HG03039 (cell line): ENCODE results near the gene CFAP99.

Experiments
- ATAC-seq: cut with Tn5 transposase; IDR thresholded peaks from one replicate; pipeline ENCODE4 v1.9.1; 2021; ENCODE audit warnings: mild to moderate bottlenecking, moderate library complexity; ENCODE audit not compliant: unreplicated experiment

CFAP99 gene

DNA sequence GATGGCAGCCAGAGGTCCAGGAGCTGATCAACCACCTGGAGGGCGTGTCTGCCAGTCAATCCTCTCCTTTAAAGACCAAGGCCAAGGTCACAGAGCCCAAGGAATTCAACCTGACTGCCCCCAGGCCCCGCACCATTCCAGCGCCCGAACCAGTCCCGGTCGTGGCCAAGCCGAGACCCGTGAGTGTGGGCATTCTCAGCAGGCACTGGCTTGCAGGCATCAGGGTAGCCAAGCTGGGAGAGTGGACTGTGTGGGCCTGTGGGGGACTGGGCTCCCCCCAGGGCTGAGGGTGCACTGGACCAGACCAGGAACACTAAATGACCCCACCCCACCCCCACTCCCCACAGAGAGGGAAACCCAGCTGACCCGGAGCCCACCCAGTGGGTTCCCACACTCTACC lies 26.4 kb downstream of the CFAP99 start:
- ATAC-seq = no peak

GRCh38 chr4:2445571-2445970 lies 26.8 kb downstream of the CFAP99 start:
- no peak for ATAC-seq

- no peak for ATAC-seq
These were observed 28.2 kb downstream of the CFAP99 start for GRCh38 chr4:2446656-2447564.

- ATAC-seq = no peak
These were observed 29.8 kb downstream of the CFAP99 start for GRCh38 chr4:2448589-2448988.

GRCh38 chr4:2449051-2449450 lies 30.3 kb downstream of the CFAP99 start:
- ATAC-seq = no peak

DNA sequence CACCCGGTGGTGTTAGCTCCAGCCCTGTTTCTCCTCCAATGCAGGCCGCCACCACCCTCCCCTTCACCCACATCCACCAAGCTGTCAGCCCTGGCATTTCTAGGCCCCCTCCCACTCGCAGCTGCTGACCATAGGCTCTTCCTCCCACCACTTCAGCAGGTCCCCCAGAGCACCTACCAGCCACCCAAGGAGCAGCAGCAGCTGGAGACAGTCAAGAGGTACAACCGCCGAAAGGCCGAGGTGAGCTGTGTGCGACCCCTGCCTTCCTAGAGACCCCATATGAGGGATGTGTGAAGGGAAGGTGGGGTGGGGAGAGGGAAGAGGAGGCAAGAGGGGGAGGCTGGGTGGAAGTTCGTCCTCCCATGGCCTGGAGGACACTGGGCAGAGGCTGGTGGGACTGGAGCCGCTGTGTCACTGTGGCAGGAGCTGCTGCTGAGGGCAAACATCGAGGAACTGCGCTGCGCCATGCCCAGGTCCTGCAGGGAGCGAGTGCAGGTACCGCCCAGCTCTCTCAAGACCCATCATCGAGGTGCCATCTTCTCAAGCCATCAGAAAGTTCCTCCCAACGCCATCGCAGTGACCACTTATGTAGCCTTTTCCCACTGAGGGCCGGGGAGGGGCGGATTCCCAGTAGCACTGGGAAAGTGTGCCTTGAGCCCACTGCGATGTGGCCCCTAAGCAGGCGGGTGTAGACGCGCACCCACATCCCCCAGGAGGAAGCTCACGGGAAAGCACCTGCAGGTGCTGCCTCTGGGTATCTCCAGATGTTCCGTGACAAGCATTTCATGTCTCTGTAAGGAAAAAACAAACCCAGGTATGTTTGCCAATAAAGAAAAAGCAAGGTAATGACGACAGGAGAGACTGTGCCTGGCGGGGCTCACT lies 31.0 kb downstream of the CFAP99 start:
- no peak for ATAC-seq

DNA sequence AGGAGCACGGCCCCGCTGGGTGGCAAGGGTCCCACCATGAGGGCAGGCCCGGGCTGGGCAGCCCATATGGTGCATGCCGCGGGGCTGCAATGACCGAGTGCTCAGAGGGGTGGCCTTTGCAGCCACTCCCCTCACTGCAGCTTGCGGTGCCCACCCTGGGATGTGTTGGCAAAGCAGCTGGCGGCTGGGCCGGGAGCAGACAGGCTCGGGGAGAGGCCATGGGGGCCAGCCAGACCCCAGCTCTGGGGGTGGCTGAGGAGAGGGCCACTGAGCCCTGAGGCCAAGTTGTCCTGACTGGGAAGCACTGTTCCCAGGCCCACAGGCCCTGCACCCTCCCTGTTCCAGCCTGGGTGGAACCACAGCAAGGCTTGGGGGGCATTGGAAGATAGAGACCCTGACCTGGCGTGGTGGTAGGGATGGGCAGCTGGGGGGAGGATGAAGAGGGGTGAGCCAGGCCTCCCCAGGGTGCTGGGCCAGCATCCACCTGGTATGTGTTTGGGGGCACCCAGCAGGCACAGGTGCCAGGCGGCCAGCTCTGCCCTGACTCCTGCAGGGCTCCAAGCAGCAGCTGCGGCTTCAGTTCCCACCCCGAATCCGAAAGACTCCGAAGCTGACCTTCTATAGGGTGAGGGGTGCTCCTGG lies 31.8 kb downstream of the CFAP99 start:
- no peak for ATAC-seq

DNA sequence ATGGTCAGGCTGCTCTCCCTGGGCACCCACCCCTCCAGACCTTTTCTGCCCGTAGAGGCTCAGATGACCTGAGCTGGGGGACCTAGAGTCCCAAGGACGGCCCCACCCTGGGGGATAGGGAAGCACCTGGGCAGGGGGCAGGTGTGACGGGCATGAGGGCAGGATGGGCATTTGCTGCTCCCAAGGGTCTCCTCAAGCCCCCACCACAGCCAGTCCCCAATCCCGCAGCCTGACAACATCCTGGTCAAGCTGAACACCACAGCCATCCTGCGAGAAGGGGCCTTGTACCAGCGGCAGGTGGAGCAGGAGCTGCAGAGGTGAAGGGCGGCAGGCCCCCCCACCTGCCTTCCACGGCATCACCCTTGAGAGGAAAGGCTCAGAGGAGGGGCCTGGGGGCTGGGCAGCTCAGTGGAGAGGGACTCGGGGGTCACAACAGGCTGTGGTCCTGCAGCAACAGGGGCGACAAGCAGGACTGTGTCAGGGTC lies 32.3 kb downstream of the CFAP99 start:
- ATAC-seq = no peak

DNA sequence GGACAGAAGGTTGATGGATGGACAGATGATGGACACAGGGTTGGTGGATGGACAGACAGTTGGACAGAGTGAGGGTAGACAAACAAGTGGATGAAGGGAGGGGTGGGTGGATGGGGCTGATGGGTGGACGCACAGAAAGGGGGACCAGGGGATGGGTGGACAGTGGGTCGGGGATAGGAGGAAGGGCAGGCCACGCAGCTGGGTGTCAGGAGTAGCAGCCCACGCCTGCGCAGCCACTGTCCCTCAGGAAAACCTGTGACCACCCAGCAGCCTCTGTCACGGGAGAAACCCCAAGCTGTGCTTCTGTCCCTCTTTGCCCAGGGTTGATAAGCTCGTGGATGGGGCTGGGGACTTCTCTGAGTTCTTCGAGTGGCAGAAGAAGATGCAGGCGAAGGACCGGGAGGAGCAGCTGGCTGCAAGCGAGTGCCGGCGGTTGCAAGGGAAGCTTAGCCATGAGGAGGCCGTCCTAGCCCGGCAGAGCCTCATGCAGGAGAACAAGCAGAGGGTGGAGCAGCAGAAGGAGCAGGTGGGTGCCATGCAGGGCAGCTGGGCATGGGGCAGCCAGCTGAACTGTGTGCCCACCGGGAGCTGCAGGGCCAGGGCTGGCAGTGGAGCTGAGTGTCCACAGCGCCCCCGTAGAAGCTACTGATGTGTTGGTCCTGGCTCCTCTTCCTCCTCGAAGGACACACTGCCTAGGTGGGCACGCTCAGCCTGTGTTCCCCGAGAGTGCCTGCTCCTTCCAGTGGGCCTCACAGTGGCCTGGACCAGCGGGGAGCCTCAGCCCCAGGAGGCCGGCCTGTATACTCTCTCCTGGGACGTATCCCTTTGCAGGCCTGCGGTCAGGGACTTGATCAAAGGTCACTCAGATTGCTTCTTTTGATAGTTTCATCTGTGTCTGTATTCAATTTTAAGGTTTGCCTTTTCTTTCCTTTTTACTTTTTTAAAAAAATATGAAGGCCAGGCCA lies 33.3 kb downstream of the CFAP99 start:
- ATAC-seq = no peak

- ATAC-seq = no peak
These were observed 38.9 kb downstream of the CFAP99 start for GRCh38 chr4:2457481-2458295.

DNA sequence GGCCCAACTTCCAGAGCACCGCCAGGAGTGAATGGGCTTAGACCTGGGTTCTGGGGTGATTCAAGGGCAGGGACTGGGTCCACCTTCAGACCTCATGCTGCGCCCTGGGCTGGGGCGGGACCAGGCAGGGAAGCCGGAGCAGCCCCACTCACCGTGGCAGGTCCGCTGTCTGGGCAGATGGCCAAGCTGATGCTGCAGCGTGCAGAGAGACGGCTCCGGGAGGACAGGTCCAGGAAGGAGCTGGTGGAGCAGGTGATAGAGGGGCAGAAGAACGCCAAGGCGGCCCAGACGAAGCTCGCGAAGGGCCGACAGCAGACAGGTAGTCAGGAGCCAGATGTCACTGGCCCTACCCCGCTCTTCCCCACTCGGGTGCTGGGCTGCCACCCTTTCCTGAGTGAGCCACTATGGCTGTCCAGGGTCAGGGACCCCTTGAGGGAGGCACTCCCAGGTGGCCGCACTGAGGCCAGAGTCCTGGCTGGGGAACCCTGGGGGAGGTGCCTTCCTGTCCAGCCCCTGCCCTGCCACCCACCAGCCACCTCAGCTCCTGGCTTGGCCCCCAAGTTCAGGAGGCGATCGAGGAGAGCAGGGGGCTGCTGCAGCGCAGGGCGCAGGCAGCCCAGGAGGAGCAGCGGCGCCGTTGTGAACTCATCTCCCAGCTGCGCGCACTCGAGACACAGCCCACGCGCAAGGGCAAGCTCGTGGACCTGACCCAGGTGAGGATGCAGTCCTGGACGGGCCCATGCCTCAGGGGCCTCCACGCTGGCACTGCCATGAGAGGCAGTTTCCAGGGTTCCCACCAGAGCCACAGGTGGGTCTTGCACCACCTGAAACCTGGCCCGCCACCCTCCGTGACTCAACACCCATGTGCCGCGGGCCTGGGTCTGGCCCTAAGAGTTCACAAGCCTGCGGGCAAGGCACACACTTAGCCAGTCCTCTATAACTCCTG lies 40.1 kb downstream of the CFAP99 start:
- no peak for ATAC-seq

DNA sequence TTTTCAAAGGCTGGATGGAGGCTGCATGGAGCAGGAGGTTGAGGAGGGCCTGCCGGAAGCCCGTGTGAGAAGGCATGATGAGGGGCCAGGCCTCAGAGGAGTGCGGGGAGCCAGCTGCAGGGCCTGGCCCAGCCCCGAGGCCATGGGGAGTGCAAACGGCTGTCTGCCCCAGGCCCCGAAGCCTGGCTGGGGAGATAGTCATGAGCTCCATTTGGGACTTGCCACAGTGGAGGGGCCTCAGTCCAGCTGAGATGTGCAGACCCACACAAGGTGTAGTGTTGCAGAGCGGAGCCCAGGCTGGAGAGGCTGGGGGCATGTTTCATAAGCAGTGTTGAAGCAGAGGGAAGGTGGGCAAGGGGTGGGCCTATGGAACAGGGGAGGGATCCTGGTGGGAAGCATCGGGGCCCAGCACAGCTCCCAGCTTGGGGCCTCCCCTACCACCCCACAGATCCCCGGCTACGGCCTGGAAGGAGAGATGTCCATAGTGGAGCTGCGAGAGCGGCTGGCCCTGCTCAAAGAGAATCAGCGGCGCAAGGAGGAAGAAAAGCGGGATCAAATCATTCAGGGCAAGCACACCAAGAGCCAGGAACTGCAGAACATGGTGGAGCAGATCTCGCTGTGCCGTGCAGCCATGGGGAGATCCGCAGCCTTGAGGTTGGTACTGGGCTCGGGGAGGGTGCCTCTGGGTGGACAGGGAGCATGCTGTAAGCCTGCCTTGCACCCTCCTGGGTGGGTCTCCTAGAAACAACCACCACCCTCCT lies 41.0 kb downstream of the CFAP99 start:
- ATAC-seq = no peak

- no peak for ATAC-seq
These were observed 42.6 kb downstream of the CFAP99 start for GRCh38 chr4:2461246-2461960.

DNA sequence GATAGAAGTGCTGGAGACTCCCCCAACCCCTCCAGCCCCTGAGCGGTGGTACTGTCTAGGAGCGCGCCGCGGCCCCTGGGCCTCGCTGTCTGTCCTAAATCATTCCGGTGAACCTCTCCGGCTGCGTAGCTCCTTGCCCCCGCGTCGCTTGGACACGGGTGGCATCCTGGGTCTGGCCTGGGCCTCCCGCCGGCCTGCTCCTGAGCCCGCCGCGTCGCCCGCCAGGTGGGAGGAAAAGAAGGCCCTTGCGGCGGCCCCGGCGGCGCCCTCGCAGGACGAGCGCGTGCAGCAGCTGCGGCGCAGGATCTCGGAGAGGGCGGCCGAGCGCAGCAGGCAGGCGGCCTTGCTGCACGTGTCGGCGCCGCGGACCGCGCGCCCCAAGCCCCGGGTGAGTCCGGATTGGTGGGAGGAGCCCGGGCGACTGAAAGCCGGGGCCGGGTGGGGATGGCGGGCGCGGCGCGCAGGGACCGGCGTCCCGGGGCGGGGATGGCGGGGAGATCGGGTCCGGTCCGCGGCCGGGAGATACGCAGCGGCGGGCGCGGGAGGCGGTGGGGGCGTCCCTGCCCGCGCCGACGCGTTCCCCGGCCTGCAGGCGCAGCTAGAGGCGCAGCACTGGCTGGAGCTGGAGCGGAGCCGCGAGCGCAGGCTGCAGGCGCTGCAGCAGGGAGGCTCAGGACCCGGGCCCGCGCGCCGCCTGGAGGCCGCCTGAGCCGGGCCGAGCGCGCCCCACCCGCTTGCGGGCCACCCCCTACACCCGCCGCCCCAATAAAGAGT lies 43.6 kb downstream of the CFAP99 start:
- ATAC-seq = peak; percentile 60

DNA sequence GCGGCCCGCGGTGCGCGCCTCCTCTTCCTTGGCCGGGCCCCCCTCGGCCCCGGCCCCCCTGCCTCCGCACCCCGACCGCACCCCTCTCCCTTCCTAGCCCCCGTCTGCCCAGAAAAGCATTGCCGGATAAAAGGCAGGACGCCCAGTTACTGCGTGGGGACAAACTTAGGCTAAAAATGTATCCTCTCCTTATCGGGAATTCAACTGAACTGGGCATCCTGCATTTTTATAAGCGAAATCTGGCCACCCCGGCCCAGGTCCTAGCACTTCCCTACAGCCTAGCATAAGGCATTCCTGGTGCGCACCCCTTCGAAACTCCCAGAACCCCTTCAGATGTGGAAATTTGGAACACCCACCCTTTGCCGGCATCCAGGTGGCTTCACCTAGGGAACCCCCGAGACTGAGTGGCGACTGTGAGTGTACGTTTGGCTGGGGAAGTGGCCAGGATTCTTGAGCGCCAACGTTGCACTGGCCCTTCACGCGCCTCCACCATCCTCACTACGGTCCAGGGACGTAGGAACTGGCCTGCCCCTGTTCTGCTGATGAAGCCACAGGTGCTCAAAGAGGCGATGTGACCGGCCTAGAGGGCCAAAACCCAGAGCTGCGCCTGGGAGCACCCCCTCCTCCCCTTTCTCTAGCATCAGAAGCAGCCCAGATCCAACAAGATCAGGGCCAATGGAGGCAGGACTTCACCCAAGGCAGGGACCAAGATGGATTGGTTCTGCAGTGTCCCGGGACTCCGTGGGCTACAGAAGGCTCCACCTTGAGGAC lies 44.4 kb downstream of the CFAP99 start:
- ATAC-seq = no peak
